Measurements from ENCODE around the gene SYS1.

GRCh38 chr20:45339084-45339483 lies 23.9 kb upstream of the SYS1 start:
- no peak for TF ChIP-seq CTCF (IDR thresholded peaks at IDR 0.05)
- no peak for TF ChIP-seq EZH2 (IDR thresholded peaks at IDR 0.05; ENCODE audit: borderline replicate concordance, insufficient read depth, low read depth, low read length, poor library complexity, severe bottlenecking)

Data from B cell (primary cell).